Frontal cortex (tissue), 4 donors: Measurements from ENCODE around the gene STUB1. TPM values are rescaled to one million over a fixed set of nuclear protein-coding genes. Genes with fewer than 3 reads are reported as not detected.
A peak's percentile ranks its signal among the peaks of the same experiment; 100 is the strongest.

Experiments used
- DNase-seq, 2 donors: peaks; one replicate each; pipeline ENCODE4 v3.0.0; 2012; ENCODE audit warnings: low spot score in 2 of 2
- FAIRE-seq: peaks from 2 replicates; lab custom pipeline; 2012; peaks lifted over from hg19 to GRCh38; lab: Jason Lieb, UNC
- total RNA-seq: library from RNA; depleted of rRNA; stranded (reverse); fragments of >200 nt; gene quantifications from one replicate; pipeline ENCODE4 v1.2.3, GENCODE V29; 2014
- donor health status: control.
- donor health status: control.
- donor health status: control.

STUB1 gene
- total RNA-seq, 1 donor from 2014 or later: 77.5 TPM

GRCh38 chr16:660459-661183 is 19.6 kb upstream of the STUB1 start:
- peak; percentile 95 to 96 for DNase-seq
- no peak for FAIRE-seq

GRCh38 chr16:661184-661821 is 18.9 kb upstream of the STUB1 start:
- FAIRE-seq: no peak
- no peak for DNase-seq

- no peak for FAIRE-seq
- no peak for DNase-seq
Observed at GRCh38 chr16:662095-662494, 18.1 kb upstream of the STUB1 start.

GRCh38 chr16:662597-662996 is 17.6 kb upstream of the STUB1 start:
- no peak for DNase-seq
- FAIRE-seq: no peak

GRCh38 chr16:666572-666971 is 13.6 kb upstream of the STUB1 start:
- no peak for DNase-seq
- no peak for FAIRE-seq

- FAIRE-seq (no peak), DNase-seq (no peak)
Observed at GRCh38 chr16:667113-667779, 13.0 kb upstream of the STUB1 start.

- DNase-seq: peak; percentile 95
- FAIRE-seq: no peak
Observed at GRCh38 chr16:667780-668518, 12.3 kb upstream of the STUB1 start, which contains the start of gene RHOT2. Gene RHOT2, plus strand, starts transcription at chr16:668132. Its CDS starts 68 bp downstream, at chr16:668200.

GRCh38 chr16:668519-669171 is 11.6 kb upstream of the STUB1 start:
- FAIRE-seq: no peak
- DNase-seq: no peak

- FAIRE-seq (no peak), DNase-seq (no peak)
Observed at GRCh38 chr16:669666-670065, 10.5 kb upstream of the STUB1 start.

GRCh38 chr16:670485-671352 is 9.5 kb upstream of the STUB1 start:
- DNase-seq (no peak), FAIRE-seq (no peak)

GRCh38 chr16:671353-672131 is 8.7 kb upstream of the STUB1 start:
- FAIRE-seq: no peak
- DNase-seq: no peak

- no peak for DNase-seq
Observed at GRCh38 chr16:672371-672770, 7.8 kb upstream of the STUB1 start.

GRCh38 chr16:672851-673250 is 7.4 kb upstream of the STUB1 start:
- DNase-seq (no peak), FAIRE-seq (no peak)

More at GRCh38 chr16:672371-672770, 7.8 kb upstream of the STUB1 start:
- no peak for FAIRE-seq

GRCh38 chr16:673399-673991 is 6.7 kb upstream of the STUB1 start:
- DNase-seq (no peak), FAIRE-seq (no peak)

GRCh38 chr16:674214-674881 is 5.9 kb upstream of the STUB1 start:
- no peak for FAIRE-seq
- DNase-seq: no peak

GRCh38 chr16:674968-675883 is 5.0 kb upstream of the STUB1 start, which contains the start of gene RHBDL1:
Gene RHBDL1, plus strand, starts transcription at chr16:675671. Its CDS starts 120 bp downstream, at chr16:675791.
- FAIRE-seq: no peak
- DNase-seq: peak; percentile 76 to 84
